HepG2 (cell line): ENCODE results near the gene FOCAD.

Experiments
- ATM ChIP-seq: fragments of 450-650 bp; IDR thresholded peaks from 2 replicates; pipeline ENCODE4 v1.7.1; 2017; ENCODE audit warnings: mild to moderate bottlenecking, borderline replicate concordance
- CAMTA2 ChIP-seq: sonication (generic); formaldehyde crosslinking; IDR thresholded peaks from 2 replicates; pipeline ENCODE4 v1.4.0; 2020; ENCODE audit warnings: mild to moderate bottlenecking, missing genetic modification reagents, borderline replicate concordance
- CEBPB ChIP-seq: IDR thresholded peaks from 2 replicates; pipeline ENCODE4 v1.6.1; 2011; ENCODE audit warnings: low read depth, low read length, improper control_type of control experiment, borderline replicate concordance
- POLR2A ChIP-seq, 2 experiments: IDR thresholded peaks; 2 replicates each; pipeline ENCODE4 v1.6.1; 2011; ENCODE audit warnings: low read depth in 2 of 2, low read length in 2 of 2, mild to moderate bottlenecking in 1 of 2, moderate library complexity in 1 of 2; ENCODE audit not compliant: insufficient read depth in 1 of 2
- SMARCC2 ChIP-seq: fragments of 450-650 bp; IDR thresholded peaks from 2 replicates; pipeline ENCODE4 v1.6.1; 2017; ENCODE audit warnings: antibody characterized with exemption, mild to moderate bottlenecking
- ZNF124 ChIP-seq: sonication (generic); formaldehyde crosslinking; IDR thresholded peaks from 2 replicates; pipeline ENCODE4 v1.4.0; 2020; ENCODE audit warnings: missing genetic modification reagents
- ZSCAN29 ChIP-seq: sonication (generic); formaldehyde crosslinking; conservative IDR thresholded peaks from 2 replicates; pipeline ENCODE4 v1.4.0; 2020; ENCODE audit warnings: mild to moderate bottlenecking, missing genetic modification reagents
- TF ChIP-seq, protein P1 (sequence below): sonication (generic); formaldehyde crosslinking; IDR thresholded peaks from 2 replicates; pipeline ENCODE4 v1.4.0; 2020; ENCODE audit warnings: missing genetic modification reagents
- TF ChIP-seq, protein P2 (sequence below): sonication (generic); formaldehyde crosslinking; IDR thresholded peaks from 2 replicates; pipeline ENCODE4 v1.4.0; 2020; ENCODE audit warnings: missing genetic modification reagents
- TF ChIP-seq, protein P3 (sequence below): sonication (generic); formaldehyde crosslinking; IDR thresholded peaks from 2 replicates; pipeline ENCODE4 v1.5.0; 2020; ENCODE audit warnings: mild to moderate bottlenecking, missing genetic modification reagents, moderate library complexity

DNA sequence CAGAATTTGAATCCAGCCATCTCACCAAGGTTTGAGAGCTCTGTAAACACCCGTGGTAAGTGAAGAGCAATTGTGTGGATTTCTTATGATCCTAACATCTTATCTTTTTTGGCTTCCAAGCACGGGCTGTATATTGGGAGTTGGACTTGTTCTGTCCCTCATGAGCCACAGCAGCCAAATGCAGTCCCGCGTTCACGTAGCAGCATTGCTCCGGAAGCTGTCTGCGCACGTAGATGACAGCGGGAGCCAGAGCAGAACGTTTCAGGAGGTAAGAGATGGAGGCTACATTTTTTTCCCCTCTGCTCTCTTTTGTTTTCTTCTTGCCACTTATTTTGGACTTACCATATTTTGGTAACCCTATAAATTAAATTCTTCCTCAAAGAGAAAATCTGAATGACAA, 260.4 kb downstream of the FOCAD start:
- TF ChIP-seq ZSCAN29, result no peak
- no peak for TF ChIP-seq POLR2A (IDR thresholded peaks at IDR 0.05; ENCODE audit: insufficient read depth in 1 of 2, low read depth in 2 of 2, low read length in 2 of 2)
- TF ChIP-seq ATM, result no peak
- TF ChIP-seq ZNF124 (CRISPR knock-in tag), result no peak
- TF ChIP-seq, protein P1, sequence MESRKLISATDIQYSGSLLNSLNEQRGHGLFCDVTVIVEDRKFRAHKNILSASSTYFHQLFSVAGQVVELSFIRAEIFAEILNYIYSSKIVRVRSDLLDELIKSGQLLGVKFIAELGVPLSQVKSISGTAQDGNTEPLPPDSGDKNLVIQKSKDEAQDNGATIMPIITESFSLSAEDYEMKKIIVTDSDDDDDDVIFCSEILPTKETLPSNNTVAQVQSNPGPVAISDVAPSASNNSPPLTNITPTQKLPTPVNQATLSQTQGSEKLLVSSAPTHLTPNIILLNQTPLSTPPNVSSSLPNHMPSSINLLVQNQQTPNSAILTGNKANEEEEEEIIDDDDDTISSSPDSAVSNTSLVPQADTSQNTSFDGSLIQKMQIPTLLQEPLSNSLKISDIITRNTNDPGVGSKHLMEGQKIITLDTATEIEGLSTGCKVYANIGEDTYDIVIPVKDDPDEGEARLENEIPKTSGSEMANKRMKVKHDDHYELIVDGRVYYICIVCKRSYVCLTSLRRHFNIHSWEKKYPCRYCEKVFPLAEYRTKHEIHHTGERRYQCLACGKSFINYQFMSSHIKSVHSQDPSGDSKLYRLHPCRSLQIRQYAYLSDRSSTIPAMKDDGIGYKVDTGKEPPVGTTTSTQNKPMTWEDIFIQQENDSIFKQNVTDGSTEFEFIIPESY (CRISPR knock-in tag), result no peak
- TF ChIP-seq, protein P2, sequence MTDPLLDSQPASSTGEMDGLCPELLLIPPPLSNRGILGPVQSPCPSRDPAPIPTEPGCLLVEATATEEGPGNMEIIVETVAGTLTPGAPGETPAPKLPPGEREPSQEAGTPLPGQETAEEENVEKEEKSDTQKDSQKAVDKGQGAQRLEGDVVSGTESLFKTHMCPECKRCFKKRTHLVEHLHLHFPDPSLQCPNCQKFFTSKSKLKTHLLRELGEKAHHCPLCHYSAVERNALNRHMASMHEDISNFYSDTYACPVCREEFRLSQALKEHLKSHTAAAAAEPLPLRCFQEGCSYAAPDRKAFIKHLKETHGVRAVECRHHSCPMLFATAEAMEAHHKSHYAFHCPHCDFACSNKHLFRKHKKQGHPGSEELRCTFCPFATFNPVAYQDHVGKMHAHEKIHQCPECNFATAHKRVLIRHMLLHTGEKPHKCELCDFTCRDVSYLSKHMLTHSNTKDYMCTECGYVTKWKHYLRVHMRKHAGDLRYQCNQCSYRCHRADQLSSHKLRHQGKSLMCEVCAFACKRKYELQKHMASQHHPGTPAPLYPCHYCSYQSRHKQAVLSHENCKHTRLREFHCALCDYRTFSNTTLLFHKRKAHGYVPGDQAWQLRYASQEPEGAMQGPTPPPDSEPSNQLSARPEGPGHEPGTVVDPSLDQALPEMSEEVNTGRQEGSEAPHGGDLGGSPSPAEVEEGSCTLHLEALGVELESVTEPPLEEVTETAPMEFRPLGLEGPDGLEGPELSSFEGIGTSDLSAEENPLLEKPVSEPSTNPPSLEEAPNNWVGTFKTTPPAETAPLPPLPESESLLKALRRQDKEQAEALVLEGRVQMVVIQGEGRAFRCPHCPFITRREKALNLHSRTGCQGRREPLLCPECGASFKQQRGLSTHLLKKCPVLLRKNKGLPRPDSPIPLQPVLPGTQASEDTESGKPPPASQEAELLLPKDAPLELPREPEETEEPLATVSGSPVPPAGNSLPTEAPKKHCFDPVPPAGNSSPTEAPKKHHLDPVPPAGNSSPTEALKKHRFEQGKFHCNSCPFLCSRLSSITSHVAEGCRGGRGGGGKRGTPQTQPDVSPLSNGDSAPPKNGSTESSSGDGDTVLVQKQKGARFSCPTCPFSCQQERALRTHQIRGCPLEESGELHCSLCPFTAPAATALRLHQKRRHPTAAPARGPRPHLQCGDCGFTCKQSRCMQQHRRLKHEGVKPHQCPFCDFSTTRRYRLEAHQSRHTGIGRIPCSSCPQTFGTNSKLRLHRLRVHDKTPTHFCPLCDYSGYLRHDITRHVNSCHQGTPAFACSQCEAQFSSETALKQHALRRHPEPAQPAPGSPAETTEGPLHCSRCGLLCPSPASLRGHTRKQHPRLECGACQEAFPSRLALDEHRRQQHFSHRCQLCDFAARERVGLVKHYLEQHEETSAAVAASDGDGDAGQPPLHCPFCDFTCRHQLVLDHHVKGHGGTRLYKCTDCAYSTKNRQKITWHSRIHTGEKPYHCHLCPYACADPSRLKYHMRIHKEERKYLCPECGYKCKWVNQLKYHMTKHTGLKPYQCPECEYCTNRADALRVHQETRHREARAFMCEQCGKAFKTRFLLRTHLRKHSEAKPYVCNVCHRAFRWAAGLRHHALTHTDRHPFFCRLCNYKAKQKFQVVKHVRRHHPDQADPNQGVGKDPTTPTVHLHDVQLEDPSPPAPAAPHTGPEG (CRISPR knock-in tag), result no peak
- no peak for TF ChIP-seq SMARCC2
- TF ChIP-seq, protein P3, sequence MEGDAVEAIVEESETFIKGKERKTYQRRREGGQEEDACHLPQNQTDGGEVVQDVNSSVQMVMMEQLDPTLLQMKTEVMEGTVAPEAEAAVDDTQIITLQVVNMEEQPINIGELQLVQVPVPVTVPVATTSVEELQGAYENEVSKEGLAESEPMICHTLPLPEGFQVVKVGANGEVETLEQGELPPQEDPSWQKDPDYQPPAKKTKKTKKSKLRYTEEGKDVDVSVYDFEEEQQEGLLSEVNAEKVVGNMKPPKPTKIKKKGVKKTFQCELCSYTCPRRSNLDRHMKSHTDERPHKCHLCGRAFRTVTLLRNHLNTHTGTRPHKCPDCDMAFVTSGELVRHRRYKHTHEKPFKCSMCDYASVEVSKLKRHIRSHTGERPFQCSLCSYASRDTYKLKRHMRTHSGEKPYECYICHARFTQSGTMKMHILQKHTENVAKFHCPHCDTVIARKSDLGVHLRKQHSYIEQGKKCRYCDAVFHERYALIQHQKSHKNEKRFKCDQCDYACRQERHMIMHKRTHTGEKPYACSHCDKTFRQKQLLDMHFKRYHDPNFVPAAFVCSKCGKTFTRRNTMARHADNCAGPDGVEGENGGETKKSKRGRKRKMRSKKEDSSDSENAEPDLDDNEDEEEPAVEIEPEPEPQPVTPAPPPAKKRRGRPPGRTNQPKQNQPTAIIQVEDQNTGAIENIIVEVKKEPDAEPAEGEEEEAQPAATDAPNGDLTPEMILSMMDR (CRISPR knock-in tag), result no peak
- TF ChIP-seq CEBPB, result no peak
- TF ChIP-seq CAMTA2 (CRISPR knock-in tag), result no peak
